Measurements from ENCODE around the gene PC. TPM values are rescaled to one million over a fixed set of nuclear protein-coding genes. Genes with fewer than 3 reads are reported as not detected.

Gene PC
- total RNA-seq, 4 donors from 2014 or later, result 4.7 to 7.0 (median 5.6) TPM

DNA sequence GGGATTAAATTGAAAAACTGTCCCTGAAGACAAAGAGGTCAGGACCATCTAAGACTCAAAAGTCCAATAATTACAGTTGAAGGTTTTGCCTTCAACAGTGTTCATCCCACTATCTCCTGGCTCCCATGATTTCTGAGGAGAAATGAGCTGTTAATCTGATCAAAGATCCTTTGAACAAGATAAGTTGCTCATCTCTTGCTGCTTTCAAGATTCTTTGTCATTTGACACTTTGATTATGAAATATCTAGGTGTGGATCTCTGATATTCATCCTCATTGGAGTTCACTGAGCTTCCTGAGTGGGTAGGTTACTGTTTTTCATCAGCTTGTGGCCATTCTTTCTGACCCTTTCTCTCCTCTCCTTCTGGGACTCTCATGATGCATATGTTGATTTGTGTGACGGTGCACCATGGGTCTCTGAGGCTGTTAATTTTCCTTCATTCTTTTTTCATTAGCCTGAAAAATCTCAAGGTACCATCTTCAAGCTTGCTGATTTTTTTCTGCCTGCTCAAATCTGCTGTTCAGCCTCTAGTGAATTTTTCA, 20.9 kb downstream of the PC start:
- no peaks in the 10 kb centered on the region for H3K4me1 ChIP-seq
- no peaks in the 10 kb centered on the region for H3K9me3 ChIP-seq
- no peak overlapping the region for H3K27ac ChIP-seq
- H3K27me3 ChIP-seq, result no peaks in the 10 kb centered on the region
- 100% methylated on average over 1 of the region's 1 CpG for WGBS, 2 donors (ENCODE audit: low coverage in 1 of 2)
- H3K36me3 ChIP-seq, result no peaks in the 10 kb centered on the region
- TF ChIP-seq POLR2AphosphoS5 (IDR thresholded peaks at IDR 0.05), result no peak
- no peak for TF ChIP-seq EP300 (IDR thresholded peaks at IDR 0.05)
- TF ChIP-seq, protein P1, sequence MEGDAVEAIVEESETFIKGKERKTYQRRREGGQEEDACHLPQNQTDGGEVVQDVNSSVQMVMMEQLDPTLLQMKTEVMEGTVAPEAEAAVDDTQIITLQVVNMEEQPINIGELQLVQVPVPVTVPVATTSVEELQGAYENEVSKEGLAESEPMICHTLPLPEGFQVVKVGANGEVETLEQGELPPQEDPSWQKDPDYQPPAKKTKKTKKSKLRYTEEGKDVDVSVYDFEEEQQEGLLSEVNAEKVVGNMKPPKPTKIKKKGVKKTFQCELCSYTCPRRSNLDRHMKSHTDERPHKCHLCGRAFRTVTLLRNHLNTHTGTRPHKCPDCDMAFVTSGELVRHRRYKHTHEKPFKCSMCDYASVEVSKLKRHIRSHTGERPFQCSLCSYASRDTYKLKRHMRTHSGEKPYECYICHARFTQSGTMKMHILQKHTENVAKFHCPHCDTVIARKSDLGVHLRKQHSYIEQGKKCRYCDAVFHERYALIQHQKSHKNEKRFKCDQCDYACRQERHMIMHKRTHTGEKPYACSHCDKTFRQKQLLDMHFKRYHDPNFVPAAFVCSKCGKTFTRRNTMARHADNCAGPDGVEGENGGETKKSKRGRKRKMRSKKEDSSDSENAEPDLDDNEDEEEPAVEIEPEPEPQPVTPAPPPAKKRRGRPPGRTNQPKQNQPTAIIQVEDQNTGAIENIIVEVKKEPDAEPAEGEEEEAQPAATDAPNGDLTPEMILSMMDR (IDR thresholded peaks at IDR 0.05), result no peak
- TF ChIP-seq POLR2A (IDR thresholded peaks at IDR 0.05), result no peak
- ATAC-seq, result no peak
- H3K4me3 ChIP-seq, result no peak overlapping the region

GRCh38 chr11:66936311-66936711, 21.9 kb downstream of the PC start:
- H3K27me3 ChIP-seq, result no peaks in the 10 kb centered on the region
- no peaks in the 10 kb centered on the region for H3K9me3 ChIP-seq
- WGBS, 2 donors (ENCODE audit: low coverage in 1 of 2), result 81 to 85% methylated on average over 2 of the region's 2 CpGs
- no peak for ATAC-seq
- no peak overlapping the region for H3K27ac ChIP-seq
- H3K36me3 ChIP-seq, result no peaks in the 10 kb centered on the region
- TF ChIP-seq EP300 (IDR thresholded peaks at IDR 0.05) (no peak), POLR2A (IDR thresholded peaks at IDR 0.05) (no peak), POLR2AphosphoS5 (IDR thresholded peaks at IDR 0.05) (no peak)
- TF ChIP-seq, protein P1 (IDR thresholded peaks at IDR 0.05), result no peak
- H3K4me3 ChIP-seq, result no peak overlapping the region
- no peaks in the 10 kb centered on the region for H3K4me1 ChIP-seq

DNA sequence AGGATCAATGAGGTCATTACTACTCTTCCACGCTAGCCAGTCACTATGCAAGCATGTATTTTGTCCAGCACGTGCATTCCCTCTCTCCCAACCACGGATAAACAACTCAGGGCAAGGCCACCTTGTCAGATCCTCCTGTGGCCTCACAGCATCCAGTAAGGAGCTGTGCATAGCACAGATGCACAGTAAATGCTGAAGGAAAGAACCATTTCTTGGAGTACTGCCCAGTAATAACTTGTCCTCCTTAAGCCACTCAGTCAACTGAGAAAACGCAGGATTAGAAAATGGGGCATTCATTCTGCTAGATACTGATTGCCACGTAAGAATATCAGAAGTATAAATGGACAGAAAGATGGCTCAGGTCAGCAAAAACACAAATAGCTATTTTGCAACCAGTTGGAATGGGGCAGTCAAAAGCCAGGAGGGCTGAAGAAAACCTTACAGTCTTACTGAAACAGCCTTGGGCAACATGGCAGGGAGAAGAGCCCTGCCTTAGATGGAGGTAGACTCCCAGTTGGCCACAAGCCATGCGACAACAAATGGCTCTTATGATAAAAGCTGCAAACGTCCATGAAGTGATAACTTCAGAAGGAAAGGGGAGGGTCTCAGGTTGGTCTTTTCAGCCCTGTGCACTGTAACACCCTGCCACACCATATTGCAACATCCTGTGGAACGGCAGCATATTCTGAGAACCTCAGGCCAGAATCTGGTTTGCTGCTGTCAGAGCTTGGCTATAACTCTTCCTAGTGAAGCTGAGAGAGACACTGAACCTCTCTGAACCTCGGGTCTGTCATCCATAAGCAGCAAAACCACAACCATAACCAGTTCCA, 23.0 kb downstream of the PC start:
- H3K9me3 ChIP-seq, result no peaks in the 10 kb centered on the region
- H3K4me1 ChIP-seq, result no peaks in the 10 kb centered on the region
- H3K27me3 ChIP-seq, result no peaks in the 10 kb centered on the region
- WGBS, 2 donors (ENCODE audit: low coverage in 1 of 2), result 56 to 68% methylated on average over 7 to 8 of the region's 9 CpGs
- ATAC-seq, result no peak
- no peak overlapping the region for H3K4me3 ChIP-seq
- H3K36me3 ChIP-seq, result no peaks in the 10 kb centered on the region
- TF ChIP-seq, protein P1 (IDR thresholded peaks at IDR 0.05), result no peak
- TF ChIP-seq POLR2A (IDR thresholded peaks at IDR 0.05) (no peak), POLR2AphosphoS5 (IDR thresholded peaks at IDR 0.05) (no peak), EP300 (IDR thresholded peaks at IDR 0.05) (no peak)
- H3K27ac ChIP-seq, result no peak overlapping the region

DNA sequence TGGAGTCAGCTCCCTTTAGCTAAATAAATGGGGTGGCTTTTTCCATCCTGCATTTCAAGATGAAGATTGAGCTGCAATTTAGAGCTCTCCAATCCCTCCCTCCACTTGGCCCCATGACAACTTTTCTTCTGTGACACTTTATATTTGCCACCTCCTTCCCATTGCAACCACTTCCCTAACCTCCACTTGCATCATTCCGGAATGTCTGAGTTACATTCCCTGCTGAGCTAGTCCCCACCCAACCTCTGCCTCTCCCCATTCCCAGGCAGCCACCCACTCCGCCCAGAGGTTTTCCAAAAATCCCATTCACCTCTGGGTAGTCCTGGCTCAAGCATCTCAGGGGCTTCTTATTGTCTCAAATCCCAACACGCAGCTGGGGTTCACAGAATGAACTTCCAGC, 24.7 kb downstream of the PC start:
- Histone ChIP-seq H3K27ac (no peak overlapping the region), H3K4me1 (no peaks in the 10 kb centered on the region), H3K36me3 (no peaks in the 10 kb centered on the region), H3K27me3 (no peaks in the 10 kb centered on the region), H3K4me3 (no peak overlapping the region), H3K9me3 (no peaks in the 10 kb centered on the region)
- no peak for ATAC-seq
- TF ChIP-seq, protein P1 (IDR thresholded peaks at IDR 0.05), result no peak
- 80 to 89% methylated on average over 1 to 3 of the region's 3 CpGs for WGBS, 2 donors (ENCODE audit: low coverage in 1 of 2)

- WGBS, 2 donors (ENCODE audit: low coverage in 1 of 2), result 89% methylated on average over 3 of the region's 3 CpGs; no CpG with 5 or more reads in 1 of the 2 donors
- no peaks in the 10 kb centered on the region for H3K9me3 ChIP-seq
Measured at GRCh38 chr11:66932543-66932942, 25.6 kb downstream of the PC start.

More at GRCh38 chr11:66932543-66932942, 25.6 kb downstream of the PC start:
- TF ChIP-seq POLR2A (IDR thresholded peaks at IDR 0.05) (no peak), POLR2AphosphoS5 (IDR thresholded peaks at IDR 0.05) (no peak), EP300 (IDR thresholded peaks at IDR 0.05) (no peak)
- TF ChIP-seq, protein P1 (IDR thresholded peaks at IDR 0.05), result no peak
- Histone ChIP-seq H3K36me3 (no peaks in the 10 kb centered on the region), H3K27me3 (no peaks in the 10 kb centered on the region), H3K4me1 (no peaks in the 10 kb centered on the region), H3K4me3 (no peak overlapping the region), H3K27ac (no peak overlapping the region)
- no peak for ATAC-seq
